H1 (cell line): ENCODE measurements around the gene IQCM. TPM values are rescaled to one million over a fixed set of nuclear protein-coding genes. Genes with fewer than 3 reads are reported as not detected.

ENCODE experiments used
- NANOG ChIP-seq: IDR thresholded peaks from 2 replicates; pipeline ENCODE4 v1.6.1; 2011; ENCODE audit warnings: low read length, low read depth, mild to moderate bottlenecking, inconsistent platforms; ENCODE audit not compliant: insufficient read depth, poor library complexity, severe bottlenecking
- polyA plus RNA-seq, 7 experiments: library from polyadenylated mRNA; depleted of rRNA in 3 of 7; stranded (reverse) in 5 of 7; unstranded in 2 of 7; fragments of >200 nt in 5 of 7; fragments of 200-250 nt in 2 of 7; gene quantifications; 1 replicate in 5 of 7; 2 replicates in 1 of 7; 4 replicates in 1 of 7; pipeline versions ENCODE4 v1.2.1 to v1.2.3, GENCODE V29; 2011 to 2013; ENCODE audit warnings: missing spikeins in 2 of 7, mixed read lengths in 2 of 7
- total RNA-seq: library from RNA; stranded (reverse); fragmentation: NEBNext Ultra II Directional; extraction: Animal tissue kit (Norgen Biotek cat#: 25700); gene quantifications from 2 replicates; pipeline ENCODE4 v1.2.1, GENCODE V29; 2021

Gene IQCM
- total and polyA plus RNA-seq, 2 of the 8 experiments (the other 6 are each of a cell fraction or from before 2014, with no cell fraction given), result not detected

- TF ChIP-seq NANOG, result no peak
These were observed 293.8 kb downstream of the IQCM start (continued) for GRCh38 chr4:149521611-149522425.
